Left ventricle myocardium inferior (tissue), 1 donor: ENCODE data around the gene NEK10. TPM values are rescaled to one million over a fixed set of nuclear protein-coding genes. Genes with fewer than 3 reads are reported as not detected.
A peak's percentile ranks its signal among the peaks of the same experiment; 100 is the strongest.

ENCODE experiments used
- DNase-seq: peaks from one replicate; pipeline ENCODE4 v3.0.0-alpha.2; 2020
- H3K27ac ChIP-seq: fragments of 200-600 bp; replicated peaks from 2 replicates; pipeline ENCODE4 v1.8.0; 2021
- H3K27me3 ChIP-seq: fragments of 200-600 bp; 2 replicates; pipeline ENCODE4 v1.8.0; 2021; ENCODE audit warnings: low read depth
- H3K36me3 ChIP-seq: fragments of 200-600 bp; 2 replicates; pipeline ENCODE4 v1.8.0; 2021
- H3K4me1 ChIP-seq: fragments of 200-600 bp; 2 replicates; pipeline ENCODE4 v1.8.0; 2021
- H3K4me3 ChIP-seq: fragments of 200-600 bp; 2 replicates; pipeline ENCODE4 v1.8.0; 2021; ENCODE audit warnings: mild to moderate bottlenecking, moderate library complexity
- H3K9me3 ChIP-seq: fragments of 200-600 bp; replicated peaks from 2 replicates; pipeline ENCODE4 v1.8.0; 2021
- intact Hi-C: fragments of 100-400 bp; cut with micrococcal nuclease; formaldehyde crosslinking; loops from one replicate; pipeline ENCODE4 v1.11.0; 2022
- total RNA-seq: library from RNA; stranded (reverse); fragmentation: NEBNext Ultra II Directional; extraction: Animal tissue kit (Norgen Biotek cat#: 25700); gene quantifications from one replicate; pipeline ENCODE4 v1.2.1, GENCODE V29; 2021
- TF ChIP-seq, protein P1 (sequence below): fragments of 200-600 bp; IDR thresholded peaks from 2 replicates; pipeline ENCODE4 v1.8.0; 2021; ENCODE audit warnings: antibody characterized with exemption, mild to moderate bottlenecking, borderline replicate concordance
- donor health status: DM: no; HTN: yes; CAD: no; lungs with severe emphysema.

The NEK10 gene
- total RNA-seq, 1 donor from 2014 or later: 11.5 TPM

GRCh38 chr3:27345959-27346865 lies 23.0 kb downstream of the NEK10 start:
- Histone ChIP-seq H3K4me3 (peak overlapping the region; percentile 55), H3K9me3 (no peaks in the 10 kb centered on the region), H3K36me3 (no peaks in the 10 kb centered on the region), H3K27ac (peak overlapping the region; percentile 86), H3K4me1 (peaks cover 20% of the 10 kb centered on the region), H3K27me3 (no peaks in the 10 kb centered on the region)
- intact Hi-C loops: no loop called here
- DNase-seq: no peak
- TF ChIP-seq, protein P1, sequence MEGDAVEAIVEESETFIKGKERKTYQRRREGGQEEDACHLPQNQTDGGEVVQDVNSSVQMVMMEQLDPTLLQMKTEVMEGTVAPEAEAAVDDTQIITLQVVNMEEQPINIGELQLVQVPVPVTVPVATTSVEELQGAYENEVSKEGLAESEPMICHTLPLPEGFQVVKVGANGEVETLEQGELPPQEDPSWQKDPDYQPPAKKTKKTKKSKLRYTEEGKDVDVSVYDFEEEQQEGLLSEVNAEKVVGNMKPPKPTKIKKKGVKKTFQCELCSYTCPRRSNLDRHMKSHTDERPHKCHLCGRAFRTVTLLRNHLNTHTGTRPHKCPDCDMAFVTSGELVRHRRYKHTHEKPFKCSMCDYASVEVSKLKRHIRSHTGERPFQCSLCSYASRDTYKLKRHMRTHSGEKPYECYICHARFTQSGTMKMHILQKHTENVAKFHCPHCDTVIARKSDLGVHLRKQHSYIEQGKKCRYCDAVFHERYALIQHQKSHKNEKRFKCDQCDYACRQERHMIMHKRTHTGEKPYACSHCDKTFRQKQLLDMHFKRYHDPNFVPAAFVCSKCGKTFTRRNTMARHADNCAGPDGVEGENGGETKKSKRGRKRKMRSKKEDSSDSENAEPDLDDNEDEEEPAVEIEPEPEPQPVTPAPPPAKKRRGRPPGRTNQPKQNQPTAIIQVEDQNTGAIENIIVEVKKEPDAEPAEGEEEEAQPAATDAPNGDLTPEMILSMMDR: no peak

DNA sequence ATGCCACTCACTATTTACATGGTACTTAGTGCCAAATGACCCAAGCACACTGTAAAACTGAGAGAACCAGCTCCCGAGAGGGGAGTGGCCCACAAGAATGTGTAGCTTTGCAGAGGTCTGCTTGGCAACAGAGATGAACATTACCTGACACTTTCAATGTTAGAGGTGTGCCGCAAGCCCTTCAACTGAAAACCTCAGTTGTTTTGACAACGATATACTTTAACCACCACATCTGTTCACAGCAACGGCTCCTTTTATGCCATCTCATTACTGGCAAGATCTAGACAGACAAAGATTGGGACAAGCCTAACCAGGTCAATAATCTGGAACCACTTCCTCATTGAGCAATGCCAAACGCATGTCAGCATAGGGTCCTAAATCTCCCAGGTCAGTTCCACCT lies 23.7 kb downstream of the NEK10 start:
- Histone ChIP-seq H3K4me3 (peak overlapping the region; percentile 55), H3K27me3 (no peaks in the 10 kb centered on the region), H3K27ac (peak overlapping the region; percentile 86), H3K9me3 (no peaks in the 10 kb centered on the region), H3K36me3 (no peaks in the 10 kb centered on the region), H3K4me1 (peaks cover 20% of the 10 kb centered on the region)
- no peak for DNase-seq
- TF ChIP-seq, protein P1: no peak
- intact Hi-C loops: no loop called here

- TF ChIP-seq, protein P1: no peak
- peaks cover 18% of the 10 kb centered on the region for H3K4me1 ChIP-seq
- intact Hi-C loops: no loop called here
- no peak for DNase-seq
- H3K4me3 ChIP-seq: peak overlapping the region; percentile 55
- peak overlapping the region; percentile 86 for H3K27ac ChIP-seq
- H3K9me3 ChIP-seq: no peaks in the 10 kb centered on the region
- H3K36me3 ChIP-seq: no peaks in the 10 kb centered on the region
- H3K27me3 ChIP-seq: no peaks in the 10 kb centered on the region
Observed at GRCh38 chr3:27345045-27345444, 24.1 kb downstream of the NEK10 start.

DNA sequence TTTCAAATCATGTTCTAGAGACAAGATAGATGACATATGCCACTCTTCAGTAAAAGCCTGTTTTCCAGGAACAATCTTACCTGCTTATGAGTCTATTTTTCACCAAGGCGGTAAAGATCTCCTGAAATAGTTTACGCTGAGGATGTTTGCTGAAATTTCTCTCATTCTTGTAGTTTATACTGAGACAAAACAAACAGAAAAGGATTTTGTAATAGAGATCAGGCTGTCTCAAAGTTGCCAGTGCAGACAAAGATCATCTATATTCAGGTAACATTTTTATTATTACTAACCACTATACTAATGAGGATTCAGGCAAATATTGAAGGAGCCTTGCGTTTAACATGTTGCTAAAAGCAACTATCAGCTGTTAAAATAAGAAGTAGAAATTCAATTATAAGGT lies 25.0 kb downstream of the NEK10 start:
- TF ChIP-seq, protein P1: no peak
- H3K27me3 ChIP-seq: no peaks in the 10 kb centered on the region
- H3K9me3 ChIP-seq: no peaks in the 10 kb centered on the region
- peak overlapping the region; percentile 86 for H3K27ac ChIP-seq
- H3K4me1 ChIP-seq: peaks cover 10% of the 10 kb centered on the region
- DNase-seq: no peak
- intact Hi-C loops: no loop called here
- peak overlapping the region; percentile 55 for H3K4me3 ChIP-seq
- no peaks in the 10 kb centered on the region for H3K36me3 ChIP-seq

- H3K9me3 ChIP-seq: peaks cover 4% of the 10 kb centered on the region
- intact Hi-C loops: no loop called here
- DNase-seq: no peak
- peak overlapping the region; percentile 86 for H3K27ac ChIP-seq
- TF ChIP-seq, protein P1: no peak
- no peaks in the 10 kb centered on the region for H3K27me3 ChIP-seq
- H3K36me3 ChIP-seq: no peaks in the 10 kb centered on the region
- H3K4me3 ChIP-seq: no peak overlapping the region
- H3K4me1 ChIP-seq: peaks cover 8% of the 10 kb centered on the region
Observed at GRCh38 chr3:27342267-27342666, 26.9 kb downstream of the NEK10 start.
